ENCODE measurements around the gene CST8. TPM values are rescaled to one million over a fixed set of nuclear protein-coding genes. Genes with fewer than 3 reads are reported as not detected.

Gene CST8
- polyA plus RNA-seq, 2 of the 4 experiments (the other 2 are of a cell fraction): not detected

- no peak for TF ChIP-seq HMGXB4 (CRISPR knock-in tag; IDR thresholded peaks at IDR 0.05; ENCODE audit: borderline replicate concordance)
- no peak for TF ChIP-seq HOXA7 (CRISPR knock-in tag; IDR thresholded peaks at IDR 0.05)
- TF ChIP-seq KDM1A (IDR thresholded peaks at IDR 0.05; ENCODE audit: low read depth): no peak
- TF ChIP-seq KDM5A (IDR thresholded peaks at IDR 0.05): no peak
- TF ChIP-seq MAX (IDR thresholded peaks at IDR 0.05): no peak
- TF ChIP-seq JUNB (IDR thresholded peaks at IDR 0.05): no peak
Observed at GRCh38 chr20:23541330-23541729, 50.4 kb downstream of the CST8 start (continued).

- WGBS (ENCODE audit: missing lambda C conversion rate): 59% methylated on average over 2 of the region's 2 CpGs
- ATAC-seq (no peak), FAIRE-seq (no peak), DNase-seq (ENCODE audit: low read depth in 1 of 2, low spot score in 1 of 2) (no peak)
- no peaks in the 10 kb centered on the region for H3K4me1 ChIP-seq
- H3K4me3 ChIP-seq: no peak overlapping the region
- H3K4me2 ChIP-seq: no peak overlapping the region
- H3K27ac ChIP-seq: no peak overlapping the region
- ChIA-PET POLR2A (no interaction called here), CTCF (no interaction called here)
- no peak for TF ChIP-seq KDM5A (IDR thresholded peaks at IDR 0.05)
- no peak for TF ChIP-seq MAX (IDR thresholded peaks at IDR 0.05)
- no peak for TF ChIP-seq FOSL2 (IDR thresholded peaks at IDR 0.05)
- no peak for TF ChIP-seq FOSL2 (CRISPR knock-in tag; IDR thresholded peaks at IDR 0.05)
- no peak for TF ChIP-seq FOSB (CRISPR knock-in tag; IDR thresholded peaks at IDR 0.05)
- no peak for TF ChIP-seq GATA3 (IDR thresholded peaks at IDR 0.05; ENCODE audit: borderline replicate concordance)
- no peak for TF ChIP-seq HOXB5 (CRISPR knock-in tag; IDR thresholded peaks at IDR 0.05)
- TF ChIP-seq ESRRA (IDR thresholded peaks at IDR 0.05; ENCODE audit: borderline replicate concordance, low read length): no peak
- TF ChIP-seq FOXS1 (CRISPR knock-in tag; IDR thresholded peaks at IDR 0.05): no peak
- no peaks in the 10 kb centered on the region for H3K9me3 ChIP-seq
Observed at GRCh38 chr20:23541776-23542175, 50.9 kb downstream of the CST8 start.

- CTCF ChIA-PET: interaction anchor here (1.9 kb wide), 1 partner anchor 8 kb away, joined by 5 read pairs; no protein-coding TSS in a partner anchor
Observed at GRCh38 chr20:23542801-23543200, 51.9 kb downstream of the CST8 start.

More at GRCh38 chr20:23542801-23543200, 51.9 kb downstream of the CST8 start:
- no peak for ATAC-seq
- WGBS (ENCODE audit: missing lambda C conversion rate): 10% methylated on average over 5 of the region's 5 CpGs
- no peaks in the 10 kb centered on the region for H3K9me3 ChIP-seq
- no peak for FAIRE-seq
- no peak for TF ChIP-seq PBX3 (IDR thresholded peaks at IDR 0.05)
- no peak for TF ChIP-seq ZNF302 (CRISPR knock-in tag; IDR thresholded peaks at IDR 0.05)
- no peak for TF ChIP-seq JUNB (IDR thresholded peaks at IDR 0.05)
- TF ChIP-seq ATOH8 (CRISPR knock-in tag; IDR thresholded peaks at IDR 0.05; ENCODE audit: low read depth): no peak
- POLR2A ChIA-PET: no interaction called here
- no peak overlapping the region for H3K4me2 ChIP-seq
- no peak overlapping the region for H3K4me3 ChIP-seq
- no peaks in the 10 kb centered on the region for H3K4me1 ChIP-seq
- no peak for DNase-seq (ENCODE audit: low read depth in 1 of 2, low spot score in 1 of 2)
- H3K27ac ChIP-seq: no peak overlapping the region

Measured in A549 (cell line).